Gastrocnemius medialis (tissue), 4 donors: ENCODE measurements around the gene KMT2E. TPM values are rescaled to one million over a fixed set of nuclear protein-coding genes. Genes with fewer than 3 reads are reported as not detected.

Experiments used
- ATAC-seq, 2 donors: fragments of 150-250 bp; one replicate each; pipeline ENCODE4 v1.9.1; 2016
- DNase-seq, 2 donors: peaks; one replicate each; pipeline ENCODE4 v3.0.0-alpha.2; 2019
- H3K27ac ChIP-seq, 4 donors: fragments of 200-600 bp; sonication (generic); 1 replicate in 1 of 4; 2 replicates in 3 of 4; pipeline ENCODE4 v1.5.1; 2016 to 2018; ENCODE audit warnings: mild to moderate bottlenecking in 2 of 4, moderate library complexity in 1 of 4
- H3K27me3 ChIP-seq, 3 donors: fragments of 200-600 bp; sonication (generic) in 2 of 3; 1 replicate in 1 of 3; 2 replicates in 2 of 3; pipeline versions ENCODE4 v1.5.1 to v1.6.0; 2016 to 2019; ENCODE audit warnings: mild to moderate bottlenecking in 1 of 3, moderate library complexity in 1 of 3
- H3K36me3 ChIP-seq, 2 donors: fragments of 200-600 bp; sonication (generic) in 1 of 2; one replicate each; pipeline ENCODE4 v1.5.1; 2017 to 2018
- H3K4me1 ChIP-seq, 2 donors: fragments of 200-600 bp; sonication (generic) in 1 of 2; one replicate each; pipeline ENCODE4 v1.5.1; 2016 to 2017; ENCODE audit warnings: mild to moderate bottlenecking in 2 of 2
- H3K4me3 ChIP-seq, 4 donors: fragments of 200-600 bp; sonication (generic) in 3 of 4; 1 replicate in 1 of 4; 2 replicates in 3 of 4; pipeline ENCODE4 v1.5.1; 2016 to 2019; ENCODE audit warnings: mild to moderate bottlenecking in 2 of 4
- H3K9me3 ChIP-seq, 3 donors: fragments of 200-600 bp; sonication (generic) in 2 of 3; 1 replicate in 1 of 3; 2 replicates in 2 of 3; pipeline ENCODE4 v1.5.1; 2016 to 2019
- POLR2A ChIP-seq, 2 donors: fragments of 450-650 bp; IDR thresholded peaks; one replicate each; pipeline ENCODE4 v1.6.1; 2017; ENCODE audit warnings: antibody characterized with exemption in 2 of 2, mild to moderate bottlenecking in 2 of 2, moderate library complexity in 2 of 2
- in situ Hi-C, 4 donors: fragments of 200-750 bp; cut with MboI; loops; one replicate each; pipeline versions ENCODE4 v1.15.0 to v1.8.0; 2017; ENCODE audit warnings: low sequenced_read_pairs in 4 of 4
- intact Hi-C: fragments of 100-400 bp; cut with DNase I; formaldehyde crosslinking; loops from one replicate; pipeline ENCODE4 v1.15.1; 2023; ENCODE audit warnings: low total_unique reads
- total RNA-seq, 4 donors: library from RNA; depleted of rRNA; stranded (reverse); fragments of >200 nt; gene quantifications; one replicate each; pipeline versions ENCODE4 v1.1.0 to v1.2.3, GENCODE V29; 2016
- TF ChIP-seq, protein P1 (sequence below), 5 experiments: fragments of 450-650 bp in 3 of 5; fragments of 200-600 bp in 2 of 5; sonication (generic) in 2 of 5; IDR thresholded peaks in 4 of 5; conservative IDR thresholded peaks in 1 of 5; 1 replicate in 4 of 5; 2 replicates in 1 of 5; pipeline ENCODE4 v1.5.1; 2016 to 2019; ENCODE audit warnings: antibody characterized with exemption in 5 of 5, mild to moderate bottlenecking in 3 of 5, moderate library complexity in 3 of 5

The KMT2E gene
- total RNA-seq, 4 donors from 2014 or later, result 29.7 to 72.1 (median 38.0) TPM

- Histone ChIP-seq H3K27me3 (no peaks in the 10 kb centered on the region), H3K9me3 (no peaks in the 10 kb centered on the region), H3K36me3 (no peaks in the 10 kb centered on the region), H3K4me3 (peak overlapping the region; percentile 80 to 98 (median 88)), H3K4me1 (peaks cover 46 to 47% of the 10 kb centered on the region in 2 donors), H3K27ac (peak overlapping the region in 1 of 4 donors; percentile 100)
- in situ Hi-C loops, result loop anchor here in 1 of 4 donors (25.0 kb wide), 1 partner anchor 1100 kb away; the partner anchor contains the start of gene SYPL1
- intact Hi-C loops, result loop anchor here (5.0 kb wide), 1 partner anchor 1100 kb away; the partner anchor contains the start of gene SYPL1
- ATAC-seq (no peak), DNase-seq (peak in 1 of 2 donors; percentile 54)
- TF ChIP-seq, protein P1, sequence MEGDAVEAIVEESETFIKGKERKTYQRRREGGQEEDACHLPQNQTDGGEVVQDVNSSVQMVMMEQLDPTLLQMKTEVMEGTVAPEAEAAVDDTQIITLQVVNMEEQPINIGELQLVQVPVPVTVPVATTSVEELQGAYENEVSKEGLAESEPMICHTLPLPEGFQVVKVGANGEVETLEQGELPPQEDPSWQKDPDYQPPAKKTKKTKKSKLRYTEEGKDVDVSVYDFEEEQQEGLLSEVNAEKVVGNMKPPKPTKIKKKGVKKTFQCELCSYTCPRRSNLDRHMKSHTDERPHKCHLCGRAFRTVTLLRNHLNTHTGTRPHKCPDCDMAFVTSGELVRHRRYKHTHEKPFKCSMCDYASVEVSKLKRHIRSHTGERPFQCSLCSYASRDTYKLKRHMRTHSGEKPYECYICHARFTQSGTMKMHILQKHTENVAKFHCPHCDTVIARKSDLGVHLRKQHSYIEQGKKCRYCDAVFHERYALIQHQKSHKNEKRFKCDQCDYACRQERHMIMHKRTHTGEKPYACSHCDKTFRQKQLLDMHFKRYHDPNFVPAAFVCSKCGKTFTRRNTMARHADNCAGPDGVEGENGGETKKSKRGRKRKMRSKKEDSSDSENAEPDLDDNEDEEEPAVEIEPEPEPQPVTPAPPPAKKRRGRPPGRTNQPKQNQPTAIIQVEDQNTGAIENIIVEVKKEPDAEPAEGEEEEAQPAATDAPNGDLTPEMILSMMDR (IDR thresholded peaks at IDR 0.05 in 4 of 5, conservative IDR thresholded peaks at IDR 0.05 in 1 of 5), result no peak
- no peak for TF ChIP-seq POLR2A (IDR thresholded peaks at IDR 0.05)
These were observed 2.0 kb upstream of the KMT2E start for GRCh38 chr7:105011831-105012502.

- intact Hi-C loops (loop anchor here (1.0 to 5.0 kb wide), 2 partner anchors 28 to 1100 kb away; partner anchors contain the start of gene SYPL1), in situ Hi-C loops (loop anchor here in 1 of 4 donors (25.0 kb wide), 1 partner anchor 1100 kb away; the partner anchor contains the start of gene SYPL1)
- H3K4me3 ChIP-seq, result peak overlapping the region; percentile 81 to 98 (median 92)
- peaks cover 47 to 48% of the 10 kb centered on the region in 2 donors for H3K4me1 ChIP-seq
- H3K27me3 ChIP-seq, result no peaks in the 10 kb centered on the region
- peak in 1 of 2 donors; percentile 63 for TF ChIP-seq POLR2A (IDR thresholded peaks at IDR 0.05)
- TF ChIP-seq, protein P1 (IDR thresholded peaks at IDR 0.05 in 4 of 5, conservative IDR thresholded peaks at IDR 0.05 in 1 of 5), result no peak
- ATAC-seq, result peak; percentile 73 to 78
- peak; percentile 99 to 100 for DNase-seq
- no peaks in the 10 kb centered on the region for H3K9me3 ChIP-seq
- H3K27ac ChIP-seq, result peak overlapping the region in 1 of 4 donors; percentile 100
- no peaks in the 10 kb centered on the region for H3K36me3 ChIP-seq
These were observed 1.3 kb upstream of the KMT2E start for GRCh38 chr7:105012503-105013220.

DNA sequence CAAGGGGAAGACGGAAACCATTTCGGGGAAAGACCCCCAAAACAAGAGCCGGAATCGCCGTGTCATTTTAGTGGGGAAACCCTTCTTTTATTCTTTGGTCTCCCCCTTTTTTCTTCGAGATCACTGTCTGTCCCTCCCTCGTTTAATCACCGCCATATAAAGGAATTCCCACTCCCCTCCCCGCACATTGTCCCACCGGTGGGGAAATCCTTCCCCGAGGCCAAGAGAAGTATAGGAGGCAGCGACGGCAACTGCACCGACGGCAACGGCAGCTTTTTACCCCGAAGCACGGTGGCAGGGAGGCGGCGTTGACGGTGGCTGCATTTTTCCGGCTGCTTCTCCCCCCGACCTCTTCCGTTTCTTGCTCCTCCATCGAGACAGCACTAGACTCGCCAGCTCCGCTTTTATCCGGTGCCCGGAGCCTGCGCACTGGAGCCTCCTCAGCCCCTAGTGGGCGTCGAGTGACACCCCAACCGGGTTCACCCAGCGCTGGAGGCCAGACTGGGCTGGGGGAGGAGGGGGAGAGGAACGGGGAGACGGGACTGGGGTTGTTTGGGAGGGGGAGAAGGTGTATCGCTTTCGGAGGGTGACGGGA is 687 bp upstream of the KMT2E start:
- peak; percentile 95 to 97 for TF ChIP-seq POLR2A (IDR thresholded peaks at IDR 0.05)
- TF ChIP-seq, protein P1 (IDR thresholded peaks at IDR 0.05 in 4 of 5, conservative IDR thresholded peaks at IDR 0.05 in 1 of 5), result peak; percentile 45 to 78 (median 65)
- in situ Hi-C loops, result loop anchor here in 1 of 4 donors (25.0 kb wide), 1 partner anchor 1099 kb away; the partner anchor contains the start of gene SYPL1
- no peaks in the 10 kb centered on the region for H3K9me3 ChIP-seq
- intact Hi-C loops, result loop anchor here (1.0 to 5.0 kb wide), 2 partner anchors 29 to 1099 kb away; partner anchors contain the start of gene SYPL1
- H3K27ac ChIP-seq, result peak overlapping the region in 1 of 4 donors; percentile 100
- H3K36me3 ChIP-seq, result no peaks in the 10 kb centered on the region
- peak; percentile 96 to 97 for DNase-seq
- H3K4me3 ChIP-seq, result peak overlapping the region; percentile 81 to 98 (median 92)
- ATAC-seq, result peak; percentile 65 to 69
- H3K27me3 ChIP-seq, result no peaks in the 10 kb centered on the region
- peaks cover 51 to 52% of the 10 kb centered on the region in 2 donors for H3K4me1 ChIP-seq

DNA sequence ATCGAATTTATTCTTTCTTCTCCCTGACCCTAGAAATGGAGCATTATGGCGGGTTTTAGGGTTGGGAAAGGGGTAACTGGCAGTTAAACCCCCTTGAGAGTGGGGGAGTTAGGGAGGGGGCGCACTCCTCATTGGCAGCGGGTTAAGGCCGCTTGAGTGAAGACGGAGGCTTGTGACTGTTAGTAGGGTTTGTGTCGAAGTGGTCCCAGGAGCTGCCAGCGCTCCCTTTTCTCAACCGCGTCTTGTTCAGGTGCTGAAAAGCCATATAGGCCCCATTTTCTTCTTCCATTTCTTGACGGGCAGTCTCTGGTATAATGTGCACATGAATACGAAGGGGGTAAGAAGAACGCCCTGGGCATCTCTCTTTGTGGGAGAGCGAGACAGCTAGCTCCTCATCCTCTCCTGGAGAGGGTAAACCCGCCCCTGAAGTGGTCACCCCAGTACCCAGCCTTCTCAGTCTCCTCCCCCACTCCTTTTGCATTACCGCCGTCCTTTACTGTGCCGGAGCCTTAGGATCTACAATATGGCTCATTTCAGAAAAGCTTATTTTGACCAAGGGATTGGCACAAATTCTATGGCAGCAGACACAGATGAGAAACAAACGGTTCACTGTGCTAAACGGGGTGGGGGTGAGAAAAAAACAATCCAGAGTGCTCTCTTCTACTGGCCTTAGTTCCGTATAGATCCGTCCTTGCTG is 836 bp downstream of the KMT2E start:
- ATAC-seq, result peak; percentile 12 to 25
- no peaks in the 10 kb centered on the region for H3K36me3 ChIP-seq
- DNase-seq, result peak; percentile 55 to 65
- in situ Hi-C loops, result loop anchor here in 2 of 4 donors (5.0 to 25.0 kb wide), 2 partner anchors 33 to 1097 kb away; partner anchors contain the start of gene SYPL1 (in 1 of the 2)
- TF ChIP-seq POLR2A (IDR thresholded peaks at IDR 0.05), result peak; percentile 68
- TF ChIP-seq, protein P1 (IDR thresholded peaks at IDR 0.05 in 4 of 5, conservative IDR thresholded peaks at IDR 0.05 in 1 of 5), result no peak
- no peaks in the 10 kb centered on the region for H3K9me3 ChIP-seq
- peak overlapping the region in 1 of 4 donors; percentile 100 for H3K27ac ChIP-seq
- H3K27me3 ChIP-seq, result no peaks in the 10 kb centered on the region
- H3K4me1 ChIP-seq, result peaks cover 52 to 54% of the 10 kb centered on the region in 2 donors
- intact Hi-C loops, result loop anchor here (1.0 to 5.0 kb wide), 2 partner anchors 507 to 1097 kb away; partner anchors contain the start of genes PUS7 and SYPL1
- peak overlapping the region; percentile 81 to 98 (median 92) for H3K4me3 ChIP-seq
